Measurements from ENCODE around the gene DAAM1.

Gene DAAM1

DNA sequence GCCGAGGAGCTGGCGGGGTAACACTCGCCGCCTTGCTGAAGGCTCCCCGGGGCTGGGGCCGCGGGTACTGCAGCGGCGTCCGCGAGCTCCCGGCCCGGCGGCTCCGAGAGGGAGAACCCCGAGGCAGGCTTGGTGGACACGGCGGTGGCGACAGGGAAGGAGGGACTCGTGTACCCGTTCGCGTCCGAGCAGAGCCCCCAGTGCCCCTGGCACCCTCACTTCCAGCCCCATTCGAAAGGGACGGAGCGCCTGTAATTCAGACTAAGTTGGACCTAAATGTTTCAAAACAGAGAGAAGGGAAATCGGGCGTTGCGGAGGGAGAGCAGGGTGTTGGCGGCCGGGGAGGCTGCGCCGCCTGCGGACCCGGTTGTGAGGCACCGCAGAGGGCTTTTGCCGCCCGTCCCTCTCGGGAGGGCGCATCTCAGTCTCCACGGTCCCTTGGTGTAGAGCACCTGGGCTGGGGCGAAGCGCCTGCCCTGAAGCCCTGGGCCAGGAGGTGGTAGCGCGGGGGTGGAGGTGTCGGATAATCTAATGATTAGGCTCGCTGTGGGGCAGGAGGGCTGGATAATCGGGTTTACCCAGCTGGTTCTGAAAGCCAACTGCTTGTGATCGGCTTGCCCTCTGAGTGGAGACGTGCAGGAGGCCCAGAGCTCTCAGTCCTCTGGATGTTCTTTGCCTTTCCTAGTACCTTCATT is 771 bp downstream of the DAAM1 start:
- DNase-seq = peak in 1 of 2 experiments; percentile 51

DNA sequence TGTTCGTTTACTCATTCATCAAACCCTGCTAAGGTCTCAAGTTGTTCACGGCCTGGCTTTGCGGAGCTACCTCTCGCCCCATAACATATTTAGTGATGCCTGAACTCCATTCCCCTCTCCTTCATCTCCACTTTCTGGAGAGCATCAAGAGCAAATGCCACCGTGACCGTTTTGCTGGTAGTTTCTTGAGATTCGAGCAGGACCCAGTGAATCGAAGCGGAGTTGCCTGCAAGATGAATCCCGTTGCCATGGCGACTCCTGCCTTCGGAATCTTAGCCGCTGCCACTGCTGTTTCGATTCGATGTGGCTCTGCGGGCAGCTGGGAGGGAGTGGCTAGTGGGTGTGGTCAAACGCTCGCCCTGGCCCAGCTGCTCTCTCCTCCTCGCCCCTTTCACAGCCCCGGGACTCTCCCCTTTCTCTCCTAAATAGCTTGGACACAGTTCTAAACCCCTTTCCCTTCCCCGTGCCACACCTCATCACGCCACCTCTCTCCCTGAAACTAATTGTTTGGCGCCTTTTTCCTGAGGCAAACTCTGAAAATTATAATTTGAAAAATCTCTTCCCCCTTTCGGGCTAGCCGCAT is 1.4 kb downstream of the DAAM1 start:
- peak; percentile 38 to 41 for DNase-seq

DNA sequence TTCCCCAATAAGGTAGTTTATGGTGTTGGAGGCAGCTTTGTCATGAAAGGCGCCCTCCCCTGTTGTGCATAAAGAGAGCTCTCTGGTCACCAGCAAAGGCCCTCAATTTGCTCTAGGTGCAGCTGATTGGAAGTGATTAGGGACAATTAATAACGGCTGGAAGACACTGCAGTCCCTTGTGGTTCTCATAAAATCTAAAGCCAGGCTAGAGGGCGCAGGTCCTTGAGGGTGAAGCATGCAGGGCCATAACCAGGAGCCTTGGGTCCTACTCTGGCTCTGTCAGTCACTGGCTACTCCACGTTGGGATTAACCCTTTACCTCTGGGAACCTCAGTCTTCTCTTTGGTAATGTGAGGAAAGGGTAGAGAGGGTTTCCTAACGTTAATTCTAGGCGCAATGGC is 1.9 kb downstream of the DAAM1 start:
- peak; percentile 14 to 21 for DNase-seq

DNA sequence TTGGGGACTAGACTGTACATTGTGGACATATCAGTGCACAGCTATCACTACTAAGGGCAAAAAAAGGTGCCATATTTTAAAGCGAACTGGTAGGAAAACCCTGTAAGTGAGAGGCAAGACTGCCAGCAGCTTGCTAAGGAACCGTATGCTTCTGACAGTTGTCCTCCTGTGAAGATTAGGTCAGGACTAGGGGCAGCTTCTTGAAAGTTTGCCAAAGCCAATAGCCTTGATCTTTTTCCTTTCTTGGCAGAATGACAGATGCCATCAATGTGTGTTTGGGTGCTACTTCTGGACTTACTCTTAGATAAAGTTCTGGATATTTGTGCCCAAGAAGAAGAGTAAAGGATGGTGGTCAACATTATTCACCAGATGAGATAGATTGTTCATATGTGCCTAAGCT is 7.4 kb downstream of the DAAM1 start:
- DNase-seq = no peak

DNA sequence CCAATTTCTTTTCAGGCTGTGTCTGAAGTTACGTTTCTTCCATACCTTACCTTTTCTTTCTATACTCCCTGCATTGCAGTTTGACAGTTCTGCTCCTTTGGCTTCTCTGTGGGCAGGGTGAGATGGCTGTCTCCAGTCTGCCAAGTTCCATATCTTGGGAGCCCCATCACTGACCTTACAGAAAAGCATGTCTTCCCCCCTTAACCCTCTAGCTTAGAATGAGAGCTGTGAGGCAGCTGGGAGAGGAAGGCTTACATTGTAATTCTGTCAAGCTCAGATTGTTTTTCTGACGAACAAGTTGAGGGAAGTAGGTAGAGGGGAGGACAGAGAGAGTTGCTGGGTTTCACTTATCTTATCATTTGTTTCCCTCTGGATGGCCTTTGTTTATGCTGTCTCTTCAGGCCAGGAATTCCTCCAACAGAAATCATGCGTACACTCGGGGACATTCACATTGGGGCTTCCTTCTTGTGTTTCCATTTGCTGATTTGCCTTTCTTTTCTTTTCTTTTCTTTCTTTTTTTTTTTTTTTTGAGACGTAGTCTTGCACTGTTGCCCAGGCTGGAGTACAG is 9.3 kb downstream of the DAAM1 start:
- no peak for DNase-seq

DNA sequence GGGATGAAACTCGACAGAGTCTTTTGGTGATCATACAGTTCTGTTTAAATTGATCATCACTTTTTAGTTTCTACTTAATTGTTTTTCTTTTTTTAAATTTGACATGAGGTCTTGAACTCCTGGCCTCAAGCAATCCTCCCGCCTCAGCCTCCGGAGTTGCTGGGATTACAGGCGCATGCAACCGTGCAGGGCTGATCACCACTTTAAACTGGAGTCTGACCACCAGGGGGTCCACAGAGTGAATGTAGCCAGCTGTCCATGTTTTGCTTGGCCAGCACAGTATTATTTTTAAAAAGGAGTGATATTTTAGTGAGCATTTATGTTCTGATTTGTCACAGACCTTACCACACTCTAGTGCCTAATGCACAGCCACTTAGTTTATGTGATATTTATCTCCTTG is 10.7 kb downstream of the DAAM1 start:
- DNase-seq = no peak

DNA sequence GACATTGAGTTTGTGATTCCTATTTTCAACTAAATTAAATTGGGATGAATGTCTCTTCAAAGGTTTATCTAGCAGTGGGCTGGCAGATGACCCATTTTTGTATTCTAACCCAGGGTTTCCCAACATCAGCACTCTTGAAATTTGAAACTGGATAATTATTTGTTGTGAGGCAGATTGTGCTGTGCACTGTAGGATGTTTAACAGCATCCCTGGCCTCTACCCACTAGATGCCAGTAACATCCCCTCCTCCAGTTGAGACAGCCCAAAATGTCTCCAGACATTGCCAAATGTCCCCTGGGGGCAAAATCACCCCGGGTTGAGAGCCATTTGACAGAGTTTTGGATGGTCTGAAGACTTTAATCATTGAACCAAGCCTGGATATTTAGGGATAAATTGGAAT is 11.1 kb downstream of the DAAM1 start:
- no peak for DNase-seq

DNA sequence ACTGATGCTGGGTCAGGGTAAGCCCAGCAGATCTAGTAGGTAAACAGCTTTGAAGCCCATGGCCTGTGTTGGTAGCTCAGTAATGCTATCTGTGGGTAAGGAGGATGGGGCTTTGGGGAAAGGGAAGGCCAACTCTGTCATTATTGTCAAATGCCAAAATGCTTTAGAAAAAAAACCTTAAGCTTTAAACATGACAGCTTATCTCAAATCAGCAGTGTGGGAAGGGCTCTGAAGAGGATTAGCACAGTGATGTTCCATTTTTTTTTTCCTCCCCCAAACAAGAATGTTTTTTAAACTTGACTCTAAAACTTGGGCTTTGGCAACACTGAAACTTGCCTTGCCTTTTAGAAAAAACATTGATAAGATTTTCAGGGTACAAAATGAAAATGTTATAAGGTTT is 11.7 kb downstream of the DAAM1 start:
- no peak for DNase-seq

DNA sequence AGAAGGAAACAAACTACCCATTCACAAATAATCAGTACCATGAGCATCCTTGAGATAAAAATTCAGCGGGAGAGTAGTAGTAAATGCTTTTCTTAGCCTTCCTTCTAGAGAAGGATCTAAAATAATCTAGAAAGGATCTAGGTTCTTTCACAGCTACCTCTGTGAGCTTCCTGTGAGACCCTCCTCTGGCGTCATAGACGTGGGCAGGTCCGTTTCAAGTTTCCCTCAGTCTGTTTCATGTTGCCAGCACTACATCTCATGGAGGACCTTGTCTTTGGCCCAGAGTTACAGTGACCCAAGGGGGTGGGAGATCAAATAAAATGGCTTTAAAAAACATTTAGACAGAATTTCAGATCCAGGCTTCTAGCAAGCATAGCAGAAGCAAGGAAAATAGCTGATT is 13.6 kb downstream of the DAAM1 start:
- DNase-seq = no peak

DNA sequence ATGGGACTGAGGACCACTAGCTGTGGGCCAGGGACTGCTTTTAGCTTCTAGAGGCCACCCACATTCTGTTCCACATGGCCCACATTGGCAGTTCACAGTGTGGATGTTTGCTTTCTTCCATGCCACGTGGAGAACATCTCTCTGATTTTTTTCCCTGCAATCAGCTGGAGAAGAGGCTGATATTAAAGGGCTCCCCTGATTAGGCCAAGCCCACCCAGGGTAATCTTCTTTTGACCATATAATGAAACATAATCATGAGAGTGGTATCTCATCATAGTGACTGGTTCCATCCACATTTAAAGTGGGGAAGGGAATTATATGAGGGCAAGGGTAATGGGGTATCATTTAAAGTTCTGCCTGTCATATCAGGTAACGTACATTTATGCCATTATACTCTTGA is 15.8 kb downstream of the DAAM1 start:
- DNase-seq = no peak

DNA sequence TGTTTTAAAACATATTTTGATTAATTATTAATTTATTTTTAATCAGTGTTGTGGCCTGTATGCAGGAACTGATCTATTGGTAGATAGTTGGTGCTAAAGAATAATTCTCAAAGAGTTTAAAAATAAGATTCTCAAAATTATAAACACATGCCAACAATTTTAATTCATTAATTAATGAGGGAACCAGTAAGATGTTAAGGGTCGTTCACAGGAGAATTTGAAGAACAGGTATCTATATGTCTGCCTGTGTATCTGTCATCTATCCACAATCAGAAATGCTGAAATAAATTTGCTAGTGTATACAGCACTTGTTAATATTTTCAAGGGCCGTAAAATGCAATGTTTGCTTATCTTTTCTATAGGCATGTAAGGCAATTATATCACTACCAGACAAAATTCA is 18.4 kb downstream of the DAAM1 start:
- DNase-seq = no peak

DNA sequence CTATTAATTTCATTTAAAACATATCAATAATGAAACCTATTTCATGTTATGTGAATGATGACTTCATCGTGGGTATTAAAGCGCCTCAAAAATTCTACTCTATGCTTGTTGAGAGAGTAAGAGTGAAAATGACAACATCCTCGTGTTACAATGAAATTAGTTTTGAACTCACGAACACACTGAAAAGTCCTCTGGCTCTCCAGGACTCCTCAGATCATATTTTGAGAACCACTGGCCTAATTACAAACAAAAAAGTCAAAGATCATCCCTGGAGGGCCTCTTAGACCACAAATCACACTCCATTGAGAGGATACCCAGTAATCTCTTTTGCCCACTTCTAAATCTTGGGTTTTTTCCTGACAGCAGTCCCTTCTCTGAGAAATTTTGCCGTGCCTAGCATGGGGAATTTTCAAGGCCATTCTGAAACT is 19.1 kb downstream of the DAAM1 start:
- no peak for DNase-seq

DNA sequence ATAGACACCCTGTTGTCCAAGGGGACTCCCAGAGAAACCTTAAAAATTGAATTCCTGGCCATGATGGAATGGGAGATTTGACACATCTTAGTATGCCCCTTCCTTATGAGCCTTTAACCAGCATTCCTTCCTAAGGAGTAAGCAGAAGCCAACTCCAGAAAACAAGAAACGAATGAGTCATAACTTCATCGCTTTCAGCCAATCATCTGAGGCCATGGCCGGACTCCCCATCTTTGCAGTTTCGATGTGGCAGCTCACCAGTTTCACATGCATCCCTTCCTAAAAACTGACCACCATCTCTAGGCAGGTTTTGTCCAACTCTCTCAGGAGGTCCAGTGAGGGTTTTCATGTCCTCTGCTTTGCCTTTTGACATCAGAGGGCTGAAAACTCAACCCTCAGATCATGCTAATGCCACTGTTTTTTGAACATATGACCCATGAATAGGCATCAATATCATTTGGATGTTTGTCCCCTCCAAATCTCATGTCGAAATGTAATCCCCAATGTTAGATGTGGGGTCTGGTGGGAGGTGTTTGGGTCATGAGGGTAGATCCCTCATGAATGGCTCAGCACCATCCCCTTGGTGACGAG is 19.9 kb downstream of the DAAM1 start:
- no peak for DNase-seq

DNA sequence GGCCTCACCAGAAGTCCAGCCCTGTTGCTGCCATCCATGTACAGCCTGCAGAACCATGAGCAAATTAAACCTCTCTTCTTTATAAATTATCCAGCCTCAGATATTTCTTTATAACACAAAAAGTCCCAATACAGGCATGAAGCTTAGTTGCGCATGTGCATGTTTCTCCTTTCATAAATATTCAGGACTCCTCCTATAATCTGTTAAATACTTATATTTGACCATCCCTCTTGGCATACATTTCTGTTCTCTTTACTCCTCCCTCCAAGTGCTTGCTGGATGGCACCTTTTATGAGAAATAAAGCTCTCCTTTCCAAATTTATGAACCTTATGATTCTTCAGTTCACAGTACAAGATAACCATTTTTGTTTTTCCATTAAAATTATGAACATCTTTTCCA is 20.5 kb downstream of the DAAM1 start:
- DNase-seq = no peak

DNA sequence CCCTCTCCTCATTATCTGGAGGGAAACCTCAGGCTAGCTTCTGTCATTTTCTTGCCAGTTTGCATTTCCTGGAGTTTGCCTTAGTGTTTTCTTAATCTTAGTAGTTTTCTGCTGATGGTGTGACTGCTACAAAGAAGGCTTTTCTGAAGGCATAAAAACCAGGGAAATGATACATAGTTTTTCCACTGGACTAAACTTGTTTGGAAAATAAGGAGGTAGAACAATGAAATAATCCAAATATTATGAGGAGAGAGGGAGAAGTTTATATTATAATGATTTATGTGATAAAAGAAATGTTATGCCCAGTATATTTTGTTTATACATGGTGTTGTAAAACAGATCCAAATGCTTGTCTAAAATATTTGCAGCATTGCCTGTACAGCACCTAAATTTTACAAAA is 22.2 kb downstream of the DAAM1 start:
- no peak for DNase-seq

DNA sequence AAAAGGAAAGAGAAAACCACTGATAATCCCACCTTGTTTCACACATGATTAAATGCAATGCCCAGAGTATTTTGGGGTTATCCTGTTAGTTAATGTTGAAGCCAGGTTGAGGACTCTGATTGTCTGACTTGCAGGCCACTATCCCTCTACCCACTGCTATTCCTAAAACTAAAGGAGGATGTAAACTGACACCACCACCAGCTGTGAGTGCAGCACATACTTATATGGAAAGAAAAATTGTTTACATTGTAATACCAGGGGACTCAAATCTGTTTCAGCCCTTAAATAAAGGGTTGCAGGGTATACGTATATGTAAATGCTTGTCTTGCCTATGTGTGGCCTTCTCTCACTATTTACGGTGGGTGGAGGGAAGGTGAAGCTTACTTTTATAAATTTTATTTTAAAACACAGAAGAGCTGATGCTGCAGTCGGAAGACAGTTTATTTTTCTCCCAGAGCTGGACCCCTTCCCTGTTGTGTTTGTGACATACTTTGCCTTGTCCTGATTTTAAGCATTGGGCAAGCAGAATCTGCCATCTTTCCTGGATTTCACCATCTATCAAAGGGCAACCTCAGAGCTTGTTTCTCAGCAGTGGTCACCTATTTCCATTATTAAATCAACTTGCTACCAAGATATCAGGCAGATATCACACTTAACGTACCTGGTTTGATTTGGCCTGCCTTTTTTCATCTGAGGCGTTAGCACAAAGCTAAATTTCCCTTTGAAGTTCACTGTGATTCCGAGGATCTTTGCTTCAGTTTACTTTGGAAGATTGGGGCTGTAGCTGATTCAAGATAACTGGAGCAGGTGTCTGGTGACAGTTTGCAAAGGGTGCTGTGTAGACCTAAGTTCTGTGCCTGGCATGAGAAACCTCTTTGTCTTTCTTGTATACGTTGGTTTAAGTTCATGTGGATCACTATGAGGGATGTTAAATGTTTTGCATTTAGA is 25.2 kb downstream of the DAAM1 start:
- DNase-seq = no peak

DNA sequence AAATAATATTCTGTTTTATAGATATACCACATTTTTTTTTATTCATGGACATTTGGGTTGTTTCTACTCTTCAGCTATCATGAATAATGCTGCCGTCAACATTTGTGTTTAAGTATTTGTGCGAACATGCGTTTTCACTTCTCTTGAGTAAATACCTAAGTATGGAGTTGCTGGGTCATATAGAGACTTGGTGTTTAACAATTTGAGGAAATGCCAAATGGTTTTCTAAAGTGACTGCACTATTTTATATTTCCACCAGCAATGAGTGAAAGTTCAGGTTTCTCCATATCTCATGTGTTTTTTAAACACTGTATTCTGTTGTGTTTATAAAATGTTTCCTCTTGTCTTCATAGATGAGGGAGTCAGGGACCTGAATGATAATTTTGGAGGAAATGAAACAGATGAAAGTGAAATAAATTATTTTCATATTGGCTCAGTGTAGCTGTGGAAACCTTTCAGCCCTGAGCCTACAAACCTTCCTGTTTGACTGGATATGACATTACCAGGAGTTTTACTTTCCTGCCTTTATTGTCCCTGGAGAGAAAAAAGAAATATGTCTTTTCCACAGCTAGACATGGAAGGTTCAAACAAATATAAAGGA is 26.3 kb downstream of the DAAM1 start:
- no peak for DNase-seq

DNA sequence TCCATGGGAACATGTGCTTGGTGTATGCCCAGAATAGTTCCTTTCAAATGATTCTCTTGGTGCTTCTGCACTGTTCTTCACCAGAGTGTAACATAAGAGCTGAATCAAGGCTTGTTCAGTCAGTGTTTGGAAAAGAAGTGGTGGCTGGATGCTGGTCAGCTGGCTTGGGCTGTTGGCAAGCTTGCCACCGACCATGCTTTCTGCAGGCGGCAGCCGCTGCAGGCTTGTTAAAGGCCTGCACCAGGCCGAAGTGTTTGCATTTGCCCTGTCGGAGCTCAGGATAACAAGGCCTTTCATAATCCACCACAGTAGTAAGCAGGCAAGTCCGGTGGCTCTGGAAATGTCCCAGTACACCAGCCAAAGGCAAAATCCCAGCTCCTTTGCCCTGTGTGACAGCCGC is 26.9 kb downstream of the DAAM1 start:
- no peak for DNase-seq

DNA sequence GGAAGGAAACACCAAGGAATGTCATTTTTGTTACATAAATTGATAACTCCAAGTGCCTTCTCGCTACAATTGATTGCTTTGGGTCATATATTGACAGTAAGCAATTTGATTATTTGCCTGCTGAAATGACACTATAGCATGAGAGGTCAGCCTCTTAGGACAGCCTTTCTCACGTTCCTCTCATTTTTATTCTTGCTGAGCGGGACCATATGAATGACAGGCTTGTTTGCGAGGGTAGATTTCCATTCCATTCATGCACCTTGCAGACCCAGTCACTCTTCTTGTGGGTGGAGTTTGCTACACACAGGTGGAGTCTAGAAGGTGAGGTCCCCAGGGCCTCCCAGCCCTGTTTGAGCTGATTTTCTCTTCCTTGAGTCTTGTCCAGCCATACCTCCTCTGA is 27.3 kb downstream of the DAAM1 start:
- DNase-seq = no peak

DNA sequence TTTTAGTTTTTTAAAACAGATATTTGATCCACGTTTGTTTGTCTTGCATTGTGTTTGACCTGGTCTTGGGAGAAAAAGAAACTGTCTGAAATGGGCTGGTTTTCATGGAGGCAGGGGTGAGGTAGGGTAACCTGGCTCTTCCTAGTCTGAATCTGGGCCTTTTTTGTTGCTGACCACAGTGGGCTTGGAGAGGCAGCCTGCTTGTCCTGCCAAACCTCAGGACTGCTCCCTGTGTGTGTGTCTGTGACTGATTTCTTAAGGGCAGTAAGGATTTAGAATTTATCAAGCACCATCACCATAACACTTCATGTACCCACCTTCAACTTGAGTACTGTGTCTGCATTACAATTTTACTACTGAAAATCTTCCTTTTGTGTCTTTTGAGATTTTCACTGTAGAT is 28.5 kb downstream of the DAAM1 start:
- no peak for DNase-seq

DNA sequence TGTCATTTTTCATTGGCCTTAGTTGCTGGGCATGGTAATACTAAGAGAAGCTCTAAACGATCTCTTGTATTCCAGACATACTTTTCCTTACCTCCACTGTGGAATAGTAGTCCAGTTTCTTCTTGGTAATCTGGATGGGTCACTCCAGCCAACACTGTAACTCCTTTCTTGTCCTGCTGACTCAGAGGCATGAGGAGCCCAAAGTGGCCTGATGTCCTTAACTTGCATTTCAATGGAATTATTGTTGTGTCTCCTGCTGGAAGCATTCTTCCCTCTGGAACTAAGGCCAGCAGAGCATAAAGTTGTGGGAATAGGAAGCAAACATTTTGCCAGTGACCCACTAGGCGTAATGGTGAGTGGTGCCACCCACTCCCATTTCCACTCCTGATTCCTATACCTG is 33.1 kb downstream of the DAAM1 start:
- no peak for DNase-seq

DNA sequence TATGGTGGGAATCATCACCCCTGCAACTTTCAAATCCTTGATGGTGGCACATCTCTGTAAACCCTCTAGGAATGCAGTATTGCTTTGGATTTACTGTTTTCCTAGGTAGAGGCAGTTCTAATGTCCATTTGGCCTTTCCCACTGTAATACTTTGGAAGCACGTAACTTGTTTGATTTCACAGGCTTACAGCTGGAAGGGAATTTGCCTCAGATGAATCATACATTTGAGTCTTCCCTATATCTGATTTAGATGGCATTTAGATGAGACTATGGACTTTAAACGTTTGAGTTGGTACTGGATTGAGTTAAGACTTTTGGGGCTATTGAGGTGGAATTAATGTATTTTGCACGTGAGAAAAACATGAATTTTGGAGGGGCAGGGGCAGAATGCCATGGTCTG is 35.9 kb downstream of the DAAM1 start:
- no peak for DNase-seq

DNA sequence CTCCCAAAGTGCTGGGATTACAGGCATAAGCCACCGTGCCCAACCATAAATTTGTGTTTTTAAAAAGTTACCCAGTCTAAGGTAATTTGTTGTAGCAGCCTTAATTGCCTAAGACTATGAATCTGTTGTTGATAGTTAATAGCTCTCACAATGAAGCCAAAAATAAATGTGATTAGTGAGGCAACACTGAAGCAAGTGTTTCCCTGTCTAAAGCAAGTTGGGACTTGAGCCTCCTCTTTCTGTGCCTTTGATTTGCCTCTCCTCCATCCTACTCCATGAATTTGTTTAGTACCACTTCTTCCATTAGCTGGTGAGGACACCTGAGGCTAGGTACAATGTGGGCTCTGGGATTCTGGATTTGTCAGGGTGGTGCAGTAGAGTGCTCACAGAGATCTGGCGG is 36.8 kb downstream of the DAAM1 start:
- no peak for DNase-seq
